HEK293 (cell line): Measurements from ENCODE around the gene FOXP4.

Experiments
- CTCF ChIP-seq: fragments of 450-650 bp; formaldehyde crosslinking; IDR thresholded peaks from 2 replicates; pipeline ENCODE4 v1.5.1; 2016; ENCODE audit warnings: missing biosample characterization, missing genetic modification characterization
- REPIN1 ChIP-seq: fragments of 450-650 bp; formaldehyde crosslinking; IDR thresholded peaks from 2 replicates; pipeline ENCODE4 v1.5.1; 2017; ENCODE audit warnings: missing biosample characterization, missing genetic modification characterization, low read depth
- SETDB1 ChIP-seq: IDR thresholded peaks from one replicate; pipeline ENCODE4 v1.6.1; 2017; ENCODE audit warnings: mild to moderate bottlenecking, low read length, moderate library complexity, mixed read lengths; ENCODE audit not compliant: insufficient read length
- TCF7L2 ChIP-seq: IDR thresholded peaks from 2 replicates; pipeline ENCODE4 v1.6.1; 2011; ENCODE audit warnings: low read depth, mild to moderate bottlenecking, inconsistent platforms, low read length, moderate library complexity, borderline replicate concordance
- ZBTB44 ChIP-seq: fragments of 450-650 bp; IDR thresholded peaks from 2 replicates; pipeline ENCODE4 v1.5.1; 2018; ENCODE audit warnings: missing biosample characterization, mild to moderate bottlenecking, missing genetic modification characterization
- ZNF16 ChIP-seq: fragments of 450-650 bp; formaldehyde crosslinking; IDR thresholded peaks from 2 replicates; pipeline ENCODE4 v1.5.1; 2016; ENCODE audit warnings: low read depth, missing biosample characterization, missing genetic modification characterization
- ZNF23 ChIP-seq: fragments of 450-650 bp; formaldehyde crosslinking; IDR thresholded peaks from 2 replicates; pipeline ENCODE4 v1.5.1; 2016; ENCODE audit warnings: missing biosample characterization, missing genetic modification characterization, borderline replicate concordance
- ZNF311 ChIP-seq: fragments of 450-650 bp; formaldehyde crosslinking; IDR thresholded peaks from 2 replicates; pipeline ENCODE4 v1.5.1; 2017; ENCODE audit warnings: missing biosample characterization, missing genetic modification characterization, borderline replicate concordance
- ZNF530 ChIP-seq: fragments of 450-650 bp; formaldehyde crosslinking; IDR thresholded peaks from 2 replicates; pipeline ENCODE4 v1.5.1; 2016; ENCODE audit warnings: low read depth, missing biosample characterization, missing genetic modification characterization
- ZNF623 ChIP-seq: fragments of 450-650 bp; formaldehyde crosslinking; IDR thresholded peaks from 2 replicates; pipeline ENCODE4 v1.5.1; 2016; ENCODE audit warnings: missing biosample characterization, missing genetic modification characterization
- ZNF677 ChIP-seq: fragments of 450-650 bp; IDR thresholded peaks from 2 replicates; pipeline ENCODE4 v1.5.0; 2018; ENCODE audit warnings: missing biosample characterization, mild to moderate bottlenecking, missing genetic modification characterization, moderate library complexity
- ZNF701 ChIP-seq: fragments of 450-650 bp; formaldehyde crosslinking; IDR thresholded peaks from 2 replicates; pipeline ENCODE4 v1.5.1; 2016; ENCODE audit warnings: missing biosample characterization, missing genetic modification characterization

GRCh38 chr6:41622206-41622988 is 76.2 kb downstream of the FOXP4 start:
- TF ChIP-seq SETDB1 (no peak), CTCF (tag by site-specific recombination) (no peak), ZNF701 (tag by site-specific recombination) (no peak), ZNF23 (tag by site-specific recombination) (no peak), REPIN1 (tag by site-specific recombination) (no peak), TCF7L2 (no peak), ZNF623 (tag by site-specific recombination) (no peak), ZNF311 (no peak), ZBTB44 (no peak), ZNF16 (tag by site-specific recombination) (no peak), ZNF530 (no peak), ZNF677 (tag by site-specific recombination) (no peak)
